Kidney epithelial cell (primary cell): ENCODE data around the gene FAM83B. TPM values are rescaled to one million over a fixed set of nuclear protein-coding genes. Genes with fewer than 3 reads are reported as not detected.
A peak's percentile ranks its signal among the peaks of the same experiment; 100 is the strongest.
"Not testable (repeated sequence)": the region's sequence is repeated elsewhere in the genome, so short reads cannot be mapped to it uniquely, and the experiment has no call there.

Experiments
- DNase-seq: peaks from one replicate; pipeline ENCODE4 v3.0.0-alpha.2; 2010; ENCODE audit warnings: low read depth
- H3K27me3 ChIP-seq: 2 replicates; pipeline ENCODE4 v1.6.0; 2011; ENCODE audit warnings: low read length; ENCODE audit not compliant: control insufficient read depth, insufficient read depth
- H3K36me3 ChIP-seq: 2 replicates; pipeline ENCODE4 v1.5.1; 2011; ENCODE audit warnings: low read length; ENCODE audit not compliant: control insufficient read depth, insufficient read depth
- H3K4me3 ChIP-seq: 2 replicates; pipeline ENCODE4 v1.5.1; 2011; ENCODE audit warnings: low read depth, mild to moderate bottlenecking, control low read depth, low read length
- total RNA-seq: library from RNA; depleted of rRNA; stranded (reverse); fragments of >200 nt; gene quantifications from 2 replicates; pipeline ENCODE4 v1.2.3, GENCODE V29; 2015
- TF ChIP-seq, protein P1 (sequence below): IDR thresholded peaks from 2 replicates; pipeline ENCODE4 v1.5.1; 2011; ENCODE audit warnings: mild to moderate bottlenecking, moderate library complexity, low read length, control low read depth, inconsistent platforms; ENCODE audit not compliant: insufficient read depth, poor library complexity, severe bottlenecking

Gene FAM83B
- total RNA-seq, 1 donor from 2014 or later, result 14.5 TPM

- TF ChIP-seq, protein P1, sequence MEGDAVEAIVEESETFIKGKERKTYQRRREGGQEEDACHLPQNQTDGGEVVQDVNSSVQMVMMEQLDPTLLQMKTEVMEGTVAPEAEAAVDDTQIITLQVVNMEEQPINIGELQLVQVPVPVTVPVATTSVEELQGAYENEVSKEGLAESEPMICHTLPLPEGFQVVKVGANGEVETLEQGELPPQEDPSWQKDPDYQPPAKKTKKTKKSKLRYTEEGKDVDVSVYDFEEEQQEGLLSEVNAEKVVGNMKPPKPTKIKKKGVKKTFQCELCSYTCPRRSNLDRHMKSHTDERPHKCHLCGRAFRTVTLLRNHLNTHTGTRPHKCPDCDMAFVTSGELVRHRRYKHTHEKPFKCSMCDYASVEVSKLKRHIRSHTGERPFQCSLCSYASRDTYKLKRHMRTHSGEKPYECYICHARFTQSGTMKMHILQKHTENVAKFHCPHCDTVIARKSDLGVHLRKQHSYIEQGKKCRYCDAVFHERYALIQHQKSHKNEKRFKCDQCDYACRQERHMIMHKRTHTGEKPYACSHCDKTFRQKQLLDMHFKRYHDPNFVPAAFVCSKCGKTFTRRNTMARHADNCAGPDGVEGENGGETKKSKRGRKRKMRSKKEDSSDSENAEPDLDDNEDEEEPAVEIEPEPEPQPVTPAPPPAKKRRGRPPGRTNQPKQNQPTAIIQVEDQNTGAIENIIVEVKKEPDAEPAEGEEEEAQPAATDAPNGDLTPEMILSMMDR, result no peak
- Histone ChIP-seq H3K27me3 (no peaks in the 10 kb centered on the region), H3K36me3 (no peaks in the 10 kb centered on the region), H3K4me3 (no peak overlapping the region)
- no peak for DNase-seq
Observed at GRCh38 chr6:54879188-54879985, 32.8 kb downstream of the FAM83B start.

GRCh38 chr6:54881067-54881730 is 34.6 kb downstream of the FAM83B start:
- H3K36me3 ChIP-seq, result no peaks in the 10 kb centered on the region
- no peak overlapping the region for H3K4me3 ChIP-seq
- TF ChIP-seq, protein P1, result no peak
- no peak for DNase-seq
- H3K27me3 ChIP-seq, result no peaks in the 10 kb centered on the region

GRCh38 chr6:54881891-54882290 is 35.3 kb downstream of the FAM83B start:
- not testable (repeated sequence) for H3K4me3 ChIP-seq, H3K27me3 ChIP-seq, H3K36me3 ChIP-seq, DNase-seq

DNA sequence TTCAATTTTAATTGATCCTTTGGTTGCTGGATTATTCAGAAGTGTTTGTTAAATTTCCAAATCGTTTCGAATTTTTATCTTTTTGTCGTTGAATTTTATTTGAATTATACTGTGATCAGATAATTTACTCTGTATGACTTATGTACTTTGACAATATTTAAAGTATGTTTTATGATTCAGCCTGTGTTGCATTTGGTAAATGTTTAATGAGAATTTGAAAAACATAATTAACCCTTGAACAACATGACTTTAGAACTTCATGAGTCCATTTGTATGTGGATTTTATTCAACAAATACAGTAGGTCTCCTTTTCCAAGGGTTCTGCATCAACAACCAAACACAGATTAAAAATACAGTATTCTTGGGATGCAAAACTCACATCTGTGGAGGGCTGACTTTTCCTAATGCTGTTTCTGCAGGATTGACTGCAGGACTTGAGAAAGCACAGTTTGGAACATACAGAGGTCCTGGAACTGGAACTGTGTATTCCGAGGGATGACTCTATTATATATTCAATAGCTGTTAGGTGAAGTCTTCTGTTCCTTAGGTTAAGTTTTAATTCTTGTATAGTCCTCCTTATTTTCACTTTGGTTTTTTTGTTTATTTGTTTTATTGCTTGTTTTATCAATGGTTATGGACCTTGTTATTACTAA is 40.5 kb downstream of the FAM83B start:
- no peaks in the 10 kb centered on the region for H3K36me3 ChIP-seq
- no peak overlapping the region for H3K4me3 ChIP-seq
- TF ChIP-seq, protein P1, result no peak
- no peaks in the 10 kb centered on the region for H3K27me3 ChIP-seq
- DNase-seq, result no peak

DNA sequence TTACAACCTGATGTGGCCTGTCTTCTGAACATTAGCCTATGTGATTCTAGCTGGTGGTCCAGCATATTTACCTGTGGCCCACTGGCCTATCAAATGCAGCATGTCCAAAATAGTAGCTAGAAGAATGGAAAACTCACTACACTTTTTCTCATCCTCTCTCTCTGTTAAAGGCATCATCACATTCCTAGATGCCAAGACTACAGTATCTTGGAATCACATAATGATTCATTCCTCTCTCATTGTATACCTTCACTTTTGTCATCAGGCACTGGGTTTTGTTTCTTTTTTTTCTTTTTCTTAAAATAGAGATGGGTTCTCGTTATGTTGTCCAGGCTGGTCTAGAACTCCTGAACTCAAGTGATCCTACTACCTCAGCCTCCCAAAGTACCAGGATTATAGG is 45.0 kb downstream of the FAM83B start:
- H3K36me3 ChIP-seq, result no peaks in the 10 kb centered on the region
- no peak for DNase-seq
- TF ChIP-seq, protein P1, result no peak
- H3K4me3 ChIP-seq, result no peak overlapping the region
- no peaks in the 10 kb centered on the region for H3K27me3 ChIP-seq

- TF ChIP-seq, protein P1, result no peak
- peak; percentile 74 for DNase-seq
- H3K36me3 ChIP-seq, result no peaks in the 10 kb centered on the region
- H3K27me3 ChIP-seq, result no peaks in the 10 kb centered on the region
- H3K4me3 ChIP-seq, result no peak overlapping the region
Observed at GRCh38 chr6:54892831-54893230, 46.3 kb downstream of the FAM83B start.
